GM23338 (cell line): ENCODE measurements around the gene CHRNA3. TPM values are rescaled to one million over a fixed set of nuclear protein-coding genes. Genes with fewer than 3 reads are reported as not detected.

Source experiments
- ATAC-seq: fragments of 200-7000 bp; cut with Tn5 transposase; 3 replicates; pipeline ENCODE4 v1.9.1; 2020
- DNase-seq: peaks from one replicate; pipeline ENCODE4 v3.0.0-alpha.2; 2015; ENCODE audit warnings: low spot score
- H2AFZ ChIP-seq: fragments of 200-600 bp; sonication (generic); 2 replicates; pipeline ENCODE4 v1.8.0; 2016; ENCODE audit warnings: antibody characterized with exemption, mild to moderate bottlenecking, moderate library complexity
- H3F3A ChIP-seq: fragments of 200-600 bp; sonication (generic); replicated peaks from 2 replicates; pipeline ENCODE4 v1.8.0; 2017; ENCODE audit warnings: antibody characterized with exemption, mixed run types, low read depth
- H3K27ac ChIP-seq: fragments of 200-600 bp; sonication (generic); 2 replicates; pipeline ENCODE4 v1.6.1; 2016; ENCODE audit warnings: low read depth
- H3K27me3 ChIP-seq: fragments of 200-600 bp; sonication (generic); 2 replicates; pipeline ENCODE4 v1.8.0; 2016; ENCODE audit warnings: mild to moderate bottlenecking, mixed run types, moderate library complexity; ENCODE audit not compliant: insufficient read depth
- H3K36me3 ChIP-seq: fragments of 200-600 bp; sonication (generic); 2 replicates; pipeline ENCODE4 v1.8.0; 2016; ENCODE audit warnings: mild to moderate bottlenecking; ENCODE audit not compliant: insufficient read depth
- H3K4me1 ChIP-seq: fragments of 200-600 bp; sonication (generic); 2 replicates; pipeline ENCODE4 v1.8.0; 2016; ENCODE audit warnings: mild to moderate bottlenecking, moderate library complexity; ENCODE audit not compliant: insufficient read depth
- H3K4me2 ChIP-seq: fragments of 200-600 bp; sonication (generic); 2 replicates; pipeline ENCODE4 v1.7.1; 2017; ENCODE audit warnings: mixed run types
- H3K4me3 ChIP-seq: fragments of 200-600 bp; sonication (generic); 2 replicates; pipeline ENCODE4 v1.6.1; 2016; ENCODE audit warnings: mixed run types
- H3K79me2 ChIP-seq: fragments of 200-600 bp; sonication (generic); replicated peaks from 2 replicates; pipeline ENCODE4 v1.8.0; 2017; ENCODE audit warnings: mild to moderate bottlenecking; ENCODE audit not compliant: insufficient read depth
- H3K9me2 ChIP-seq: fragments of 200-600 bp; sonication (generic); 2 replicates; pipeline ENCODE4 v1.8.0; 2017; ENCODE audit not compliant: insufficient read depth
- H4K20me1 ChIP-seq: fragments of 200-600 bp; sonication (generic); replicated peaks from 2 replicates; pipeline ENCODE4 v1.8.0; 2017; ENCODE audit warnings: mild to moderate bottlenecking; ENCODE audit not compliant: insufficient read depth
- H3K27ac Mint-ChIP-seq: 2 replicates; pipeline ENCODE4 v1.8.0; 2020; ENCODE audit warnings: inconsistent platforms, mild to moderate bottlenecking, moderate library complexity, mixed read lengths
- H3K27me3 Mint-ChIP-seq: 3 replicates; pipeline ENCODE4 v1.8.0; 2022; ENCODE audit warnings: low read depth, mild to moderate bottlenecking, moderate library complexity, mixed read lengths, inconsistent platforms; ENCODE audit not compliant: insufficient read depth, poor library complexity
- H3K36me3 Mint-ChIP-seq: 3 replicates; pipeline ENCODE4 v1.8.0; 2021; ENCODE audit warnings: low read depth, mild to moderate bottlenecking, inconsistent platforms, moderate library complexity, mixed read lengths
- H3K4me1 Mint-ChIP-seq: 3 replicates; pipeline ENCODE4 v1.8.0; 2020; ENCODE audit warnings: mild to moderate bottlenecking, inconsistent platforms, mixed read lengths
- H3K4me3 Mint-ChIP-seq: 3 replicates; pipeline ENCODE4 v1.8.0; 2021; ENCODE audit warnings: moderate library complexity, mild to moderate bottlenecking, inconsistent platforms, mixed read lengths
- H3K9me3 Mint-ChIP-seq: 3 replicates; pipeline ENCODE4 v1.8.0; 2020; ENCODE audit warnings: moderate library complexity, mild to moderate bottlenecking, inconsistent platforms, mixed read lengths
- CREB1 ChIP-seq: fragments of 250-450 bp; sonication (Bioruptor Pico); IDR thresholded peaks from 2 replicates; pipeline ENCODE4 v1.5.0; 2020; ENCODE audit warnings: low read depth, mild to moderate bottlenecking, moderate library complexity
- EZH2 ChIP-seq: fragments of 200-600 bp; sonication (generic); IDR thresholded peaks from one replicate; pipeline ENCODE4 v1.8.0; 2017; ENCODE audit warnings: antibody characterized with exemption, mild to moderate bottlenecking, low read depth; ENCODE audit not compliant: unreplicated experiment
- EZH2phosphoT487 ChIP-seq: fragments of 200-600 bp; sonication (generic); IDR thresholded peaks from one replicate; pipeline ENCODE4 v1.8.1; 2018; ENCODE audit warnings: antibody characterized with exemption; ENCODE audit not compliant: unreplicated experiment
- JUNB ChIP-seq: IDR thresholded peaks from one replicate; pipeline ENCODE4 v1.6.1; 2016; ENCODE audit warnings: antibody characterized with exemption; ENCODE audit not compliant: unreplicated experiment
- NANOG ChIP-seq: IDR thresholded peaks from 2 replicates; pipeline ENCODE4 v1.6.1; 2016; ENCODE audit warnings: antibody characterized with exemption, borderline replicate concordance
- POLR2AphosphoS5 ChIP-seq: IDR thresholded peaks from 2 replicates; pipeline ENCODE4 v1.6.1; 2016; ENCODE audit warnings: antibody characterized with exemption, low read depth
- STAT1 ChIP-seq: IDR thresholded peaks from one replicate; pipeline ENCODE4 v1.6.1; 2016; ENCODE audit warnings: antibody characterized with exemption; ENCODE audit not compliant: unreplicated experiment
- ZNF114 ChIP-seq: fragments of 250-450 bp; sonication (Bioruptor Pico); IDR thresholded peaks from 2 replicates; pipeline ENCODE4 v1.5.0; 2020; ENCODE audit warnings: mild to moderate bottlenecking, moderate library complexity
- ZNF331 ChIP-seq: fragments of 250-450 bp; sonication (Bioruptor Pico); IDR thresholded peaks from 2 replicates; pipeline ENCODE4 v1.5.0; 2020; ENCODE audit warnings: low read depth, mild to moderate bottlenecking, moderate library complexity
- polyA plus RNA-seq: library from polyadenylated mRNA; unstranded; fragments of >200 nt; fragmentation: Nextera tagmentation; extraction: Ambion mirVana; gene quantifications from 2 replicates; pipeline ENCODE4 v1.2.1, GENCODE V29; 2016
- total RNA-seq: library from RNA; depleted of rRNA; stranded (reverse); fragments of >200 nt; shearing (Covaris generic); gene quantifications from 2 replicates; pipeline ENCODE4 v1.2.3, GENCODE V29; 2014
- TF ChIP-seq, protein P1 (sequence below): IDR thresholded peaks from one replicate; pipeline ENCODE4 v1.6.1; 2018; ENCODE audit warnings: antibody characterized with exemption; ENCODE audit not compliant: unreplicated experiment
- TF ChIP-seq, protein P2 (sequence below): IDR thresholded peaks from 2 replicates; pipeline ENCODE4 v1.6.1; 2016; ENCODE audit warnings: antibody characterized with exemption
- TF ChIP-seq, protein P3 (sequence below), 2 experiments: fragments of 200-600 bp in 1 of 2; sonication (generic) in 1 of 2; conservative IDR thresholded peaks; 2 replicates each; pipeline versions ENCODE4 v1.5.1 to v1.6.1; 2016 to 2017; ENCODE audit warnings: antibody characterized with exemption in 2 of 2, low read depth in 2 of 2, mild to moderate bottlenecking in 2 of 2, moderate library complexity in 1 of 2
- TF ChIP-seq, protein P4 (sequence below): fragments of 250-450 bp; sonication (Bioruptor Pico); IDR thresholded peaks from 2 replicates; pipeline ENCODE4 v1.5.0; 2020; ENCODE audit warnings: mild to moderate bottlenecking, moderate library complexity

The CHRNA3 gene
- total and polyA plus RNA-seq, 2 experiments from 2014 or later: 2.9 to 3.5 TPM

DNA sequence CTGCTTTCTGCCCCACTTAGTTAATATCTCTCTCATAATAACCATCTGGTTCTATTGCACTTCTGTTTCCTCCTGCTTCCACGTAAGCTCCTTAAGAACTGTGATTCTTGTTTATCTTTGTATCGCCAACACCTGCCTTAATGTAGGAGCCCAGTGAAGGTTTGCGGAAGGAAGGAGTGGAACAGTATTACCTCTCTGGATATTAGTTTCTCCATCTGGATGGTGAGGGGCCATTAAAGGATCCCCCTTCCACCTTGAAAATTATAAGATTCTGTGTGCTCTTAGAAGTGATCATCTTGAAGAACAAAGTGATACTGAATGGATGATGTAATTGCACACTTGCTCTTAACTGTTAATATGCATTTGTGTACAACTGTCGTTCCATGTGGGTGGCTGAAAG, 53.3 kb downstream of the CHRNA3 start:
- Mint-ChIP-seq H3K27me3 (peaks cover 5% of the 10 kb centered on the region), H3K9me3 (no peaks in the 10 kb centered on the region), H3K27ac (no peak overlapping the region), H3K4me1 (peaks cover 22% of the 10 kb centered on the region), H3K4me3 (peak overlapping the region; percentile 53), H3K36me3 (no peaks in the 10 kb centered on the region; the same call in 2 of the 3 replicates)
- no peaks in the 10 kb centered on the region for H3K9me2 ChIP-seq
- H3K27ac ChIP-seq: no peak overlapping the region
- no peak overlapping the region for H2AFZ ChIP-seq
- DNase-seq (no peak), ATAC-seq (no peak)
- H3K4me1 ChIP-seq: peaks cover 11% of the 10 kb centered on the region; the same call in 1 of the 2 replicates
- H3K36me3 ChIP-seq: no peaks in the 10 kb centered on the region
- peaks cover 7% of the 10 kb centered on the region; the same call in 1 of the 2 replicates for H3F3A ChIP-seq
- peak overlapping the region; percentile 46; the same call in 1 of the 2 replicates for H3K4me2 ChIP-seq
- no peaks in the 10 kb centered on the region for H3K27me3 ChIP-seq
- H3K4me3 ChIP-seq: no peak overlapping the region
- no peak for TF ChIP-seq JUNB
- TF ChIP-seq NANOG: no peak
- no peak for TF ChIP-seq EZH2
- TF ChIP-seq POLR2AphosphoS5: no peak
- TF ChIP-seq, protein P1, sequence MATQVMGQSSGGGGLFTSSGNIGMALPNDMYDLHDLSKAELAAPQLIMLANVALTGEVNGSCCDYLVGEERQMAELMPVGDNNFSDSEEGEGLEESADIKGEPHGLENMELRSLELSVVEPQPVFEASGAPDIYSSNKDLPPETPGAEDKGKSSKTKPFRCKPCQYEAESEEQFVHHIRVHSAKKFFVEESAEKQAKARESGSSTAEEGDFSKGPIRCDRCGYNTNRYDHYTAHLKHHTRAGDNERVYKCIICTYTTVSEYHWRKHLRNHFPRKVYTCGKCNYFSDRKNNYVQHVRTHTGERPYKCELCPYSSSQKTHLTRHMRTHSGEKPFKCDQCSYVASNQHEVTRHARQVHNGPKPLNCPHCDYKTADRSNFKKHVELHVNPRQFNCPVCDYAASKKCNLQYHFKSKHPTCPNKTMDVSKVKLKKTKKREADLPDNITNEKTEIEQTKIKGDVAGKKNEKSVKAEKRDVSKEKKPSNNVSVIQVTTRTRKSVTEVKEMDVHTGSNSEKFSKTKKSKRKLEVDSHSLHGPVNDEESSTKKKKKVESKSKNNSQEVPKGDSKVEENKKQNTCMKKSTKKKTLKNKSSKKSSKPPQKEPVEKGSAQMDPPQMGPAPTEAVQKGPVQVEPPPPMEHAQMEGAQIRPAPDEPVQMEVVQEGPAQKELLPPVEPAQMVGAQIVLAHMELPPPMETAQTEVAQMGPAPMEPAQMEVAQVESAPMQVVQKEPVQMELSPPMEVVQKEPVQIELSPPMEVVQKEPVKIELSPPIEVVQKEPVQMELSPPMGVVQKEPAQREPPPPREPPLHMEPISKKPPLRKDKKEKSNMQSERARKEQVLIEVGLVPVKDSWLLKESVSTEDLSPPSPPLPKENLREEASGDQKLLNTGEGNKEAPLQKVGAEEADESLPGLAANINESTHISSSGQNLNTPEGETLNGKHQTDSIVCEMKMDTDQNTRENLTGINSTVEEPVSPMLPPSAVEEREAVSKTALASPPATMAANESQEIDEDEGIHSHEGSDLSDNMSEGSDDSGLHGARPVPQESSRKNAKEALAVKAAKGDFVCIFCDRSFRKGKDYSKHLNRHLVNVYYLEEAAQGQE: no peak
- TF ChIP-seq STAT1: no peak
- TF ChIP-seq, protein P2, sequence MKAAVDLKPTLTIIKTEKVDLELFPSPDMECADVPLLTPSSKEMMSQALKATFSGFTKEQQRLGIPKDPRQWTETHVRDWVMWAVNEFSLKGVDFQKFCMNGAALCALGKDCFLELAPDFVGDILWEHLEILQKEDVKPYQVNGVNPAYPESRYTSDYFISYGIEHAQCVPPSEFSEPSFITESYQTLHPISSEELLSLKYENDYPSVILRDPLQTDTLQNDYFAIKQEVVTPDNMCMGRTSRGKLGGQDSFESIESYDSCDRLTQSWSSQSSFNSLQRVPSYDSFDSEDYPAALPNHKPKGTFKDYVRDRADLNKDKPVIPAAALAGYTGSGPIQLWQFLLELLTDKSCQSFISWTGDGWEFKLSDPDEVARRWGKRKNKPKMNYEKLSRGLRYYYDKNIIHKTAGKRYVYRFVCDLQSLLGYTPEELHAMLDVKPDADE: no peak
- TF ChIP-seq, protein P3, sequence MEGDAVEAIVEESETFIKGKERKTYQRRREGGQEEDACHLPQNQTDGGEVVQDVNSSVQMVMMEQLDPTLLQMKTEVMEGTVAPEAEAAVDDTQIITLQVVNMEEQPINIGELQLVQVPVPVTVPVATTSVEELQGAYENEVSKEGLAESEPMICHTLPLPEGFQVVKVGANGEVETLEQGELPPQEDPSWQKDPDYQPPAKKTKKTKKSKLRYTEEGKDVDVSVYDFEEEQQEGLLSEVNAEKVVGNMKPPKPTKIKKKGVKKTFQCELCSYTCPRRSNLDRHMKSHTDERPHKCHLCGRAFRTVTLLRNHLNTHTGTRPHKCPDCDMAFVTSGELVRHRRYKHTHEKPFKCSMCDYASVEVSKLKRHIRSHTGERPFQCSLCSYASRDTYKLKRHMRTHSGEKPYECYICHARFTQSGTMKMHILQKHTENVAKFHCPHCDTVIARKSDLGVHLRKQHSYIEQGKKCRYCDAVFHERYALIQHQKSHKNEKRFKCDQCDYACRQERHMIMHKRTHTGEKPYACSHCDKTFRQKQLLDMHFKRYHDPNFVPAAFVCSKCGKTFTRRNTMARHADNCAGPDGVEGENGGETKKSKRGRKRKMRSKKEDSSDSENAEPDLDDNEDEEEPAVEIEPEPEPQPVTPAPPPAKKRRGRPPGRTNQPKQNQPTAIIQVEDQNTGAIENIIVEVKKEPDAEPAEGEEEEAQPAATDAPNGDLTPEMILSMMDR (conservative IDR thresholded peaks at IDR 0.05; ENCODE audit: low read depth in 2 of 2): no peak
- no peak for TF ChIP-seq CREB1
- TF ChIP-seq, protein P4, sequence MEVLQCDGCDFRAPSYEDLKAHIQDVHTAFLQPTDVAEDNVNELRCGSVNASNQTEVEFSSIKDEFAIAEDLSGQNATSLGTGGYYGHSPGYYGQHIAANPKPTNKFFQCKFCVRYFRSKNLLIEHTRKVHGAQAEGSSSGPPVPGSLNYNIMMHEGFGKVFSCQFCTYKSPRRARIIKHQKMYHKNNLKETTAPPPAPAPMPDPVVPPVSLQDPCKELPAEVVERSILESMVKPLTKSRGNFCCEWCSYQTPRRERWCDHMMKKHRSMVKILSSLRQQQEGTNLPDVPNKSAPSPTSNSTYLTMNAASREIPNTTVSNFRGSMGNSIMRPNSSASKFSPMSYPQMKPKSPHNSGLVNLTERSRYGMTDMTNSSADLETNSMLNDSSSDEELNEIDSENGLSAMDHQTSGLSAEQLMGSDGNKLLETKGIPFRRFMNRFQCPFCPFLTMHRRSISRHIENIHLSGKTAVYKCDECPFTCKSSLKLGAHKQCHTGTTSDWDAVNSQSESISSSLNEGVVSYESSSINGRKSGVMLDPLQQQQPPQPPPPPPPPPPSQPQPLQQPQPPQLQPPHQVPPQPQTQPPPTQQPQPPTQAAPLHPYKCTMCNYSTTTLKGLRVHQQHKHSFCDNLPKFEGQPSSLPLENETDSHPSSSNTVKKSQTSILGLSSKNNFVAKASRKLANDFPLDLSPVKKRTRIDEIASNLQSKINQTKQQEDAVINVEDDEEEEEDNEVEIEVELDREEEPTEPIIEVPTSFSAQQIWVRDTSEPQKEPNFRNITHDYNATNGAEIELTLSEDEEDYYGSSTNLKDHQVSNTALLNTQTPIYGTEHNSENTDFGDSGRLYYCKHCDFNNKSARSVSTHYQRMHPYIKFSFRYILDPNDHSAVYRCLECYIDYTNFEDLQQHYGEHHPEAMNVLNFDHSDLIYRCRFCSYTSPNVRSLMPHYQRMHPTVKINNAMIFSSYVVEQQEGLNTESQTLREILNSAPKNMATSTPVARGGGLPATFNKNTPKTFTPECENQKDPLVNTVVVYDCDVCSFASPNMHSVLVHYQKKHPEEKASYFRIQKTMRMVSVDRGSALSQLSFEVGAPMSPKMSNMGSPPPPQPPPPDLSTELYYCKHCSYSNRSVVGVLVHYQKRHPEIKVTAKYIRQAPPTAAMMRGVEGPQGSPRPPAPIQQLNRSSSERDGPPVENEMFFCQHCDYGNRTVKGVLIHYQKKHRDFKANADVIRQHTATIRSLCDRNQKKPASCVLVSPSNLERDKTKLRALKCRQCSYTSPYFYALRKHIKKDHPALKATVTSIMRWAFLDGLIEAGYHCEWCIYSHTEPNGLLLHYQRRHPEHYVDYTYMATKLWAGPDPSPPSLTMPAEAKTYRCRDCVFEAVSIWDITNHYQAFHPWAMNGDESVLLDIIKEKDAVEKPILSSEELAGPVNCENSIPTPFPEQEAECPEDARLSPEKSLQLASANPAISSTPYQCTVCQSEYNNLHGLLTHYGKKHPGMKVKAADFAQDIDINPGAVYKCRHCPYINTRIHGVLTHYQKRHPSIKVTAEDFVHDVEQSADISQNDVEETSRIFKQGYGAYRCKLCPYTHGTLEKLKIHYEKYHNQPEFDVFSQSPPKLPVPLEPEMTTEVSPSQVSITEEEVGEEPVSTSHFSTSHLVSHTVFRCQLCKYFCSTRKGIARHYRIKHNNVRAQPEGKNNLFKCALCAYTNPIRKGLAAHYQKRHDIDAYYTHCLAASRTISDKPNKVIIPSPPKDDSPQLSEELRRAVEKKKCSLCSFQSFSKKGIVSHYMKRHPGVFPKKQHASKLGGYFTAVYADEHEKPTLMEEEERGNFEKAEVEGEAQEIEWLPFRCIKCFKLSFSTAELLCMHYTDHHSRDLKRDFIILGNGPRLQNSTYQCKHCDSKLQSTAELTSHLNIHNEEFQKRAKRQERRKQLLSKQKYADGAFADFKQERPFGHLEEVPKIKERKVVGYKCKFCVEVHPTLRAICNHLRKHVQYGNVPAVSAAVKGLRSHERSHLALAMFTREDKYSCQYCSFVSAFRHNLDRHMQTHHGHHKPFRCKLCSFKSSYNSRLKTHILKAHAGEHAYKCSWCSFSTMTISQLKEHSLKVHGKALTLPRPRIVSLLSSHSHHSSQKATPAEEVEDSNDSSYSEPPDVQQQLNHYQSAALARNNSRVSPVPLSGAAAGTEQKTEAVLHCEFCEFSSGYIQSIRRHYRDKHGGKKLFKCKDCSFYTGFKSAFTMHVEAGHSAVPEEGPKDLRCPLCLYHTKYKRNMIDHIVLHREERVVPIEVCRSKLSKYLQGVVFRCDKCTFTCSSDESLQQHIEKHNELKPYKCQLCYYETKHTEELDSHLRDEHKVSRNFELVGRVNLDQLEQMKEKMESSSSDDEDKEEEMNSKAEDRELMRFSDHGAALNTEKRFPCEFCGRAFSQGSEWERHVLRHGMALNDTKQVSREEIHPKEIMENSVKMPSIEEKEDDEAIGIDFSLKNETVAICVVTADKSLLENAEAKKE (CRISPR knock-in tag): no peak
- no peak for TF ChIP-seq ZNF331 (CRISPR knock-in tag)
- TF ChIP-seq EZH2phosphoT487: no peak
- TF ChIP-seq ZNF114 (CRISPR knock-in tag): no peak
- peaks cover 60% of the 10 kb centered on the region for H3K79me2 ChIP-seq
- no peaks in the 10 kb centered on the region; the same call in none of the 2 replicates for H4K20me1 ChIP-seq
